Measurements from ENCODE around the gene FAM174B. TPM values are rescaled to one million over a fixed set of nuclear protein-coding genes. Genes with fewer than 3 reads are reported as not detected.

The FAM174B gene
- total and polyA plus RNA-seq, 8 donors = 40.8 to 66.3 (median 48.7) TPM

- Histone ChIP-seq H3K36me3 (no peaks in the 10 kb centered on the region), H3K9me3 (no peaks in the 10 kb centered on the region), H3K27ac (no peak overlapping the region), H3K4me1 (peaks cover 9 to 13% of the 10 kb centered on the region in 2 donors), H3K4me3 (no peak overlapping the region), H3K27me3 (no peaks in the 10 kb centered on the region)
- TF ChIP-seq CTCF (IDR thresholded peaks at IDR 0.05) = no peak
- intact Hi-C loops (cut with DNase I) = no loop called here
- DNase-seq = no peak
- no peak for ATAC-seq
These were observed 15.8 kb upstream of the FAM174B start for GRCh38 chr15:92671406-92671805.

DNA sequence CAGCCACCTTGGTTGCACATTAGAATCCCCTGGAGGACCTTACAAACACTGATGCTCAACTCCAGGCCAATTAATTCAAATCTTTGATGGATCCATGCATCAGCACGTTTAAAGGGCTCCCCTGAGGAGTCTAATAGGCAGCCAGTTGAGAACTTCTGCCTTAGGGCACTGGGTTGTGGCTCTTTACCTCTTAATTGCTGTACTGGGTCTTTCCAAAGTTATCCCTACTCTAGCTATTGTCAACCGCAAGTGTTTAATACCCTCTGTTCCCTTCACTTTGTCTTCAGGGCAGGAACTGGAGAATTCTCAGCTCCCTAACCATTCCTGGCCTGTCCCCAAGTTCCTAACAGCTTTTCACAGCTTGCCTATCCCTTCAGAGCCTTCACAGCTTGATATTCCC lies 15.0 kb upstream of the FAM174B start:
- Histone ChIP-seq H3K9me3 (no peaks in the 10 kb centered on the region), H3K4me1 (peaks cover 9 to 16% of the 10 kb centered on the region in 2 donors), H3K27me3 (no peaks in the 10 kb centered on the region), H3K27ac (no peak overlapping the region), H3K36me3 (no peaks in the 10 kb centered on the region), H3K4me3 (no peak overlapping the region)
- DNase-seq = no peak
- intact Hi-C loops (cut with DNase I) = no loop called here
- TF ChIP-seq CTCF (IDR thresholded peaks at IDR 0.05) = no peak
- no peak for ATAC-seq

- intact Hi-C loops (cut with DNase I) = no loop called here
These were observed 13.9 kb upstream of the FAM174B start for GRCh38 chr15:92669432-92669831.

DNA sequence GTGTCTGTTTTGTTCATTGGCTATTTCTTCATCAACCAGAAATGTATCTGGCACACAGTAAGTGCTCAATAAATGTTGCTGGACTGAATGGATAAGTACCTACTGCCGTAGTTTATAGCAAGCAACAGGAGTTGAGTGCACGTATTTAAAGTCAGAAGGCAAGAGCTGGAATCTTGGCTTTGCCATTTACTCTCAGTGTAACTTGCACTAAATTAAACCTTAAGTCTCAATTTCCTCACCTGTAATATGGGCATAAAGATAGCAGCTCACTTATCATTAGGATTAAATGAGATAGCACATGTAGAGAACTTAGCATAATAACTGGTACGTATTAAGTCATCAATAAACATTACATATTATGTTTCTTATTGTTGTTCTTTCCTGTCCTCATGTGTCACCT lies 13.0 kb upstream of the FAM174B start:
- no peak for TF ChIP-seq CTCF (IDR thresholded peaks at IDR 0.05)
- H3K36me3 ChIP-seq = no peaks in the 10 kb centered on the region
- no peak overlapping the region for H3K4me3 ChIP-seq
- H3K27me3 ChIP-seq = no peaks in the 10 kb centered on the region
- peaks cover 9 to 16% of the 10 kb centered on the region in 2 donors for H3K4me1 ChIP-seq
- H3K27ac ChIP-seq = no peak overlapping the region
- no peaks in the 10 kb centered on the region for H3K9me3 ChIP-seq
- ATAC-seq (no peak), DNase-seq (no peak)
- intact Hi-C loops (cut with DNase I) = no loop called here

More at GRCh38 chr15:92669432-92669831, 13.9 kb upstream of the FAM174B start:
- no peak overlapping the region for H3K4me3 ChIP-seq
- no peaks in the 10 kb centered on the region for H3K36me3 ChIP-seq
- no peak for TF ChIP-seq CTCF (IDR thresholded peaks at IDR 0.05)
- H3K27me3 ChIP-seq = no peaks in the 10 kb centered on the region
- H3K4me1 ChIP-seq = peaks cover 9 to 16% of the 10 kb centered on the region in 2 donors
- no peak overlapping the region for H3K27ac ChIP-seq
- DNase-seq = no peak
- ATAC-seq = no peak
- no peaks in the 10 kb centered on the region for H3K9me3 ChIP-seq

DNA sequence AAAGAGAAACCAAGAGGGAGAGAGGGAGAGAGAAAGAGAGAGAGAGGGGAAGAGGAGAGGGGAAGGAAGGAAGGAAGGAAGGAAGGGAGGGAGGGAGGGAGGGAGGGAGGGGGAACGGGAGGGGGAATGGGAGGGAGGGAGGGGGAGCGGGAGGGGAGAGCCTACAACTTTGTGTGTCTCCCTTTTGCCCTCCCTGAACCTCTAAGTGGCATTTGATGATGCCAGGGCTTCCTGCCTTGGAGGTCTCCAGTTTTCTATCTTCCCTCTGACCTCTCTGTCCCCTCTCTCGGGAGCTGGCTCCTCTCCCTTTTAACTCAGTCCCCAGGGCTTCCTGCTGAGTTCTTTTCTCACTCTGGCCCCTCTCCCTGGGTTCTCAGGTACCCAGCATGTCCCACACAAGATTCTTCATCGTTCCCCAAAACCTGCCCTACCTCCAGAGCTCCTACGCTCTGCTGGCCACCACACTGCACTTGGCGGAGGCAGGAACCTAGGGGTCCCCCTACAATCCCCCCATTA lies 12.5 kb upstream of the FAM174B start:
- DNase-seq = no peak
- Histone ChIP-seq H3K4me1 (peaks cover 9 to 16% of the 10 kb centered on the region in 2 donors), H3K36me3 (no peaks in the 10 kb centered on the region), H3K27ac (no peak overlapping the region), H3K4me3 (no peak overlapping the region), H3K27me3 (no peaks in the 10 kb centered on the region), H3K9me3 (no peaks in the 10 kb centered on the region)
- intact Hi-C loops (cut with DNase I) = no loop called here
- TF ChIP-seq CTCF (IDR thresholded peaks at IDR 0.05) = no peak
- no peak for ATAC-seq

All from left lung (tissue), 10 donors.